Upper lobe of right lung (tissue), 1 donor: Measurements from ENCODE around the gene SETD6. TPM values are rescaled to one million over a fixed set of nuclear protein-coding genes. Genes with fewer than 3 reads are reported as not detected.
"Not testable (repeated sequence)": the region's sequence is repeated elsewhere in the genome, so short reads cannot be mapped to it uniquely, and the experiment has no call there.

ENCODE experiments used
- ATAC-seq: fragments of 200-7000 bp; cut with Tn5 transposase; one replicate; pipeline ENCODE4 v1.9.1; 2020; ENCODE audit warnings: mild to moderate bottlenecking, moderate library complexity
- DNase-seq: peaks from one replicate; pipeline ENCODE4 v3.0.0-alpha.2; 2020
- H3K27ac ChIP-seq: fragments of 200-600 bp; one replicate; pipeline ENCODE4 v1.8.0; 2022
- H3K27me3 ChIP-seq: fragments of 200-600 bp; one replicate; pipeline ENCODE4 v1.8.0; 2022; ENCODE audit warnings: mild to moderate bottlenecking
- H3K36me3 ChIP-seq: fragments of 200-600 bp; one replicate; pipeline ENCODE4 v1.8.0; 2022
- H3K4me1 ChIP-seq: fragments of 200-600 bp; one replicate; pipeline ENCODE4 v1.8.0; 2022
- H3K4me3 ChIP-seq: fragments of 200-600 bp; one replicate; pipeline ENCODE4 v1.8.0; 2022; ENCODE audit warnings: mild to moderate bottlenecking
- H3K9me3 ChIP-seq: fragments of 200-600 bp; one replicate; pipeline ENCODE4 v1.8.0; 2022
- CTCF ChIP-seq: fragments of 200-600 bp; IDR thresholded peaks from one replicate; pipeline ENCODE4 v1.8.0; 2022; ENCODE audit warnings: antibody characterized with exemption
- intact Hi-C: fragments of 100-400 bp; cut with DNase I; formaldehyde crosslinking; loops from one replicate; pipeline ENCODE4 v1.11.0; 2022
- total RNA-seq: library from RNA; stranded (reverse); fragmentation: NEBNext Ultra II Directional; extraction: Animal tissue kit (Norgen Biotek cat#: 25700); gene quantifications from one replicate; pipeline ENCODE4 v1.2.1, GENCODE V29; 2021
- donor health status: DM: no; HTN: yes; CAD: no; lungs with severe emphysema.

SETD6 gene
- total RNA-seq, 1 donor from 2014 or later: 22.0 TPM

GRCh38 chr16:58563775-58564174, 48.5 kb downstream of the SETD6 start:
- ATAC-seq (no peak), DNase-seq (no peak)
- H3K27ac ChIP-seq: no peak overlapping the region
- peaks cover 88% of the 10 kb centered on the region for H3K36me3 ChIP-seq
- H3K9me3 ChIP-seq: no peaks in the 10 kb centered on the region
- intact Hi-C loops: no loop called here
- no peak for TF ChIP-seq CTCF
- H3K4me3 ChIP-seq: no peak overlapping the region
- no peaks in the 10 kb centered on the region for H3K27me3 ChIP-seq
- no peaks in the 10 kb centered on the region for H3K4me1 ChIP-seq

- H3K9me3 ChIP-seq, H3K27ac ChIP-seq, H3K27me3 ChIP-seq, ATAC-seq, DNase-seq, H3K4me3 ChIP-seq, intact Hi-C loops, H3K4me1 ChIP-seq: not testable (repeated sequence)
- H3K36me3 ChIP-seq: peaks cover 90% of the 10 kb centered on the region
Observed at GRCh38 chr16:58565697-58566096, 50.4 kb downstream of the SETD6 start.

Other genes with a start within 250 kb of the SETD6 start
- gene PRSS54, start 220.5 kb upstream of the SETD6 start, total RNA-seq: not detected
- gene GINS3, start 123.0 kb upstream of the SETD6 start, total RNA-seq: 2.8 TPM
- 48.1 TPM for gene NDRG4, start 15.4 kb upstream of the SETD6 start, total RNA-seq
- gene CNOT1, start 114.3 kb downstream of the SETD6 start, total RNA-seq: 140 TPM
- 24.1 TPM for gene SLC38A7, start 169.3 kb downstream of the SETD6 start, total RNA-seq
- 51.6 TPM for gene GOT2, start 218.8 kb downstream of the SETD6 start, total RNA-seq